ENCODE measurements around the gene CARD10. TPM values are rescaled to one million over a fixed set of nuclear protein-coding genes. Genes with fewer than 3 reads are reported as not detected.

Gene CARD10
- polyA plus RNA-seq, 1 of the 3 experiments (the other 2 are of a cell fraction): 14.5 TPM

GRCh38 chr22:37442537-37442936 is 76.7 kb downstream of the CARD10 start:
- 47% methylated on average over 2 of the region's 2 CpGs for WGBS (ENCODE audit: low lambda C conversion rate)
- Histone ChIP-seq H3K79me2 (ENCODE audit: insufficient read depth) (no peaks in the 10 kb centered on the region), H3K9me3 (no peaks in the 10 kb centered on the region), H3K27me3 (ENCODE audit: insufficient read depth) (no peaks in the 10 kb centered on the region), H3K9ac (no peak overlapping the region), H3K4me1 (ENCODE audit: control insufficient read depth in 1 of 2, insufficient read depth in 2 of 2, low read depth in 1 of 2, low read length in 1 of 2) (no peaks in the 10 kb centered on the region), H4K20me1 (ENCODE audit: insufficient read depth) (no peaks in the 10 kb centered on the region), H3K36me3 (replicated peaks in 1 of 2; ENCODE audit: control insufficient read depth in 1 of 2, insufficient read depth in 2 of 2, low read length in 1 of 2) (no peaks in the 10 kb centered on the region), H2AFZ (ENCODE audit: low read depth) (no peak overlapping the region), H3K27ac (ENCODE audit: low read depth in 2 of 2, low read length in 1 of 2) (no peak overlapping the region), H3K9me2 (no peaks in the 10 kb centered on the region), H3K4me3 (ENCODE audit: low read depth in 2 of 2, low read length in 1 of 2) (no peak overlapping the region), H3K4me2 (no peak overlapping the region), H3F3A (replicated peaks; ENCODE audit: insufficient read depth) (no peaks in the 10 kb centered on the region)
- POLR2A ChIA-PET: no interaction called here
- TF ChIP-seq FOXJ3 (CRISPR knock-in tag; IDR thresholded peaks at IDR 0.05) (no peak), USF1 (IDR thresholded peaks at IDR 0.05; ENCODE audit: borderline replicate concordance, low read depth) (peak; percentile 90), YY1 (IDR thresholded peaks at IDR 0.05; ENCODE audit: low read depth) (peak; percentile 43; the same call in 1 of the 2 replicates), GABPA (IDR thresholded peaks at IDR 0.05; ENCODE audit: low read depth) (0 out of 2 replicates have a peak, but pooled peaks have one; percentile 38), USF2 (IDR thresholded peaks at IDR 0.05; ENCODE audit: borderline replicate concordance, low read depth, low read length) (0 out of 2 replicates have a peak, but pooled peaks have one; percentile 11)
- DNase-seq: no peak
- CTCF ChIA-PET: interaction anchor here (1.1 to 7.6 kb wide), 4 partner anchors 14 to 121 kb away, joined by 3 to 57 read pairs (median 4); partner anchors contain the start of gene ELFN2

- Histone ChIP-seq H3K9me2 (no peaks in the 10 kb centered on the region), H3K4me2 (no peak overlapping the region), H3K79me2 (ENCODE audit: insufficient read depth) (no peaks in the 10 kb centered on the region), H3K4me1 (ENCODE audit: control insufficient read depth in 1 of 2, insufficient read depth in 2 of 2, low read depth in 1 of 2, low read length in 1 of 2) (no peaks in the 10 kb centered on the region), H3K9ac (no peak overlapping the region), H3K36me3 (replicated peaks in 1 of 2; ENCODE audit: control insufficient read depth in 1 of 2, insufficient read depth in 2 of 2, low read length in 1 of 2) (no peaks in the 10 kb centered on the region), H3K4me3 (ENCODE audit: low read depth in 2 of 2, low read length in 1 of 2) (no peak overlapping the region), H3K27ac (ENCODE audit: low read depth in 2 of 2, low read length in 1 of 2) (no peak overlapping the region), H4K20me1 (ENCODE audit: insufficient read depth) (no peaks in the 10 kb centered on the region), H2AFZ (ENCODE audit: low read depth) (no peak overlapping the region), H3F3A (replicated peaks; ENCODE audit: insufficient read depth) (no peaks in the 10 kb centered on the region), H3K27me3 (ENCODE audit: insufficient read depth) (no peaks in the 10 kb centered on the region), H3K9me3 (no peaks in the 10 kb centered on the region)
- DNase-seq: no peak
- TF ChIP-seq CHD2 (IDR thresholded peaks at IDR 0.05; ENCODE audit: low read length, partially characterized antibody): no peak
- TF ChIP-seq SMC3 (IDR thresholded peaks at IDR 0.05; ENCODE audit: low read depth, low read length): no peak
- TF ChIP-seq USF1 (IDR thresholded peaks at IDR 0.05; ENCODE audit: borderline replicate concordance, low read depth): no peak
- TF ChIP-seq RCOR1 (IDR thresholded peaks at IDR 0.05; ENCODE audit: low read length): no peak
- TF ChIP-seq ELF1 (IDR thresholded peaks at IDR 0.05): no peak
- no peak for TF ChIP-seq YY1 (IDR thresholded peaks at IDR 0.05; ENCODE audit: low read depth)
- no peak for TF ChIP-seq GATA2 (CRISPR knock-in tag; IDR thresholded peaks at IDR 0.05)
- TF ChIP-seq GABPA (IDR thresholded peaks at IDR 0.05; ENCODE audit: low read depth): no peak
- no peak for TF ChIP-seq MEF2A (IDR thresholded peaks at IDR 0.05; ENCODE audit: borderline replicate concordance, low read depth)
- TF ChIP-seq CTCF (IDR thresholded peaks at IDR 0.05): no peak
- TF ChIP-seq FOXM1 (IDR thresholded peaks at IDR 0.05; ENCODE audit: low read depth): no peak
- no peak for TF ChIP-seq PBX3 (IDR thresholded peaks at IDR 0.05)
- CTCF ChIA-PET: interaction anchor here (1.1 to 7.6 kb wide), 4 partner anchors 14 to 121 kb away, joined by 3 to 57 read pairs (median 4); partner anchors contain the start of gene ELFN2
- POLR2A ChIA-PET: no interaction called here
- 85% methylated on average over 8 of the region's 8 CpGs for WGBS (ENCODE audit: low lambda C conversion rate)
Measured at GRCh38 chr22:37442135-37442534, 77.1 kb downstream of the CARD10 start.

Data from SK-N-SH (cell line).